ENCODE measurements around the gene PRR35. TPM values are rescaled to one million over a fixed set of nuclear protein-coding genes. Genes with fewer than 3 reads are reported as not detected.

Gene PRR35
- total RNA-seq (not detected), polyA plus RNA-seq (ENCODE audit: insufficient read length in 6 of 6) (under 1 TPM in 1 of 6 donors, not detected in 5; 0.06 TPM)
- long read RNA-seq, donor 1, result 0 reads
- long read RNA-seq, donor 2, result 0 reads
- long read RNA-seq, donor 3, result 0 reads
- long read RNA-seq, donor 4, result 0 reads
- long read RNA-seq, donor 5, result 0 reads
- long read RNA-seq, donor 6, result 0 reads
- long read RNA-seq, donor 7, result 0 reads
- long read RNA-seq, donor 8, result 0 reads
- long read RNA-seq, donor 9, result 0 reads
- long read RNA-seq, donor 10, result 0 reads
- long read RNA-seq, donor 11, result 0 reads
- long read RNA-seq, donor 12, result 0 reads

DNA sequence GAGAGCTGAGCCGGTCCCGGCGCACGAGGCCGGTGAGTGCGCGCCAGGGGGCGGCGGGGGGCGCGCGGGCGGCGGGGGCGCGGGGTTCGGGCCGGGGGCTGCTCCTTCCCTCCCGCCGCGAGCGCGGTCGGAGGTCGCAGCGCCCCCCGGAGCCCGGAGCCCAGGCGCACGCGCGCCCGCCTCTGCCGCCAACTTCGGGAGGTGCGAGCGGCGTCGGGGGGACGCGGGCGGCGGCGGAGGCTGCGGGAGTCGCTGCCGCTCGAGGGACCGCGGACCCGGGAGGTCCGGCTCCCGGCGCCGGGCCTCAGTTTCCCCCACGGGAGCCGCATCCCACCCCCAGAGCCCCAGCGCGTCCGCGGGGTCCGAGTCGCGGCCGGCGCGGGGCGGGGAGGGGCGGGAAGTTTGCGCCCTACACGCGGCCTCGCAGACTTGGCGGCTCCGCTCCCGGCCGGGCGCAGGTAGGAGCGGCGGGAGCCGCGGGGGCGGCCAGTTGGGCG lies at the start of gene PRR35:
TSS of gene PRR35 (plus strand) at position 191 of the 497 bp plus-strand sequence. CDS start 2,901 bp downstream, outside the sequence.
- Histone ChIP-seq H3K27ac (no peak within 1 kb of the TSS), H3K9me3 (no peaks in the 10 kb centered on the region), H3K4me1 (peaks cover 0 to 7% of the 10 kb centered on the region in 2 donors), H3K36me3 (no peaks in the 10 kb centered on the region), H3K4me3 (no peak within 1 kb of the TSS), H3K27me3 (peaks cover 32 to 71% of the 10 kb centered on the region in 2 donors)
- no peak for TF ChIP-seq CTCF (IDR thresholded peaks at IDR 0.05)
- intact Hi-C loops (cut with DNase I), result no loop called here
- no peak for ATAC-seq
- no peak for DNase-seq

- no peak for ATAC-seq
- H3K27ac ChIP-seq, result no peak overlapping the region
- no peak for DNase-seq
- no peaks in the 10 kb centered on the region for H3K4me1 ChIP-seq
- no peak overlapping the region for H3K4me3 ChIP-seq
- H3K27me3 ChIP-seq, result no peaks in the 10 kb centered on the region
- intact Hi-C loops (cut with DNase I), result no loop called here
- H3K9me3 ChIP-seq, result no peaks in the 10 kb centered on the region
- H3K36me3 ChIP-seq, result peaks cover 0 to 26% of the 10 kb centered on the region in 2 donors
- no peak for TF ChIP-seq CTCF (IDR thresholded peaks at IDR 0.05)
These were observed 47.4 kb upstream of the PRR35 start for GRCh38 chr16:512802-513201.

- no peaks in the 10 kb centered on the region for H3K4me1 ChIP-seq
- H3K36me3 ChIP-seq, result peaks cover 0 to 28% of the 10 kb centered on the region in 2 donors
- intact Hi-C loops (cut with DNase I), result no loop called here
- H3K9me3 ChIP-seq, result no peaks in the 10 kb centered on the region
- H3K27me3 ChIP-seq, result no peaks in the 10 kb centered on the region
- H3K4me3 ChIP-seq, result no peak overlapping the region
- H3K27ac ChIP-seq, result no peak overlapping the region
- DNase-seq (no peak), ATAC-seq (no peak)
- no peak for TF ChIP-seq CTCF (IDR thresholded peaks at IDR 0.05)
These were observed 46.2 kb upstream of the PRR35 start for GRCh38 chr16:513950-514349.

DNA sequence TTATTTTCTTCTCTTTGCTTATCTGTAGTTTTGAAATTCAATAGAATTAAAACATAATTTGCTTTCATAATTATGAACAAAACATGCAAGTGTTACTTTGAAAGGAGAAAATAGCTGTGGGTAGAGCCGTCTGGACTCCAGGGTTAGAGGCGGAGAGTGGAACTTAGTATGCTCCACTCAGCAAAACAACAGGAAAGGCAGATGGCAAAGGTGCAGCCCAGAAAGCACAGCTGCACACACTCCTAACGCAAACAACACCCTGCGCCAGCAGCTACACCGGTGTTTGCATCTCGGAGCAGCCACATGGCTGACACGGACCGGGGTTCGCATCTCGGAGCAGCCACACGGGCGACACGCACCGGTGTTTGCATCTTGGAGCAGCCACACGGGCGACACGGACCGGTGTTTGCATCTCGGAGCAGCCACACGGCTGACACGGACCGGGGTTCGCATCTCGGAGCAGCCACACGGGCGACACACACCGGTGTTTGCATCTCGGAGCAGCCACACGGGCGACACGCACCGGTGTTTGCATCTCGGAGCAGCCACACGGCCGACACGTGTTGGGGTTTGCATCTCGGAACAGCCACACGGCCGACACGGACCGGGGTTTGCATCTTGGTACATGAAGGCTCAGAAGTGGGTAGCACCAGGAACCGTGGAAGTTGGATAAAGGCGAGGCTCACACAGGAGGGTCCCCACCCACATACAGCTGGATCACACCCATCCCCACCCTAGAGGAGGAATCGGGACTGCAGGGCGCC lies 44.8 kb upstream of the PRR35 start:
- no peak for TF ChIP-seq CTCF (IDR thresholded peaks at IDR 0.05)
- Histone ChIP-seq H3K4me3 (no peak overlapping the region), H3K9me3 (no peaks in the 10 kb centered on the region), H3K27ac (no peak overlapping the region), H3K27me3 (no peaks in the 10 kb centered on the region), H3K4me1 (no peaks in the 10 kb centered on the region), H3K36me3 (peaks cover 0 to 38% of the 10 kb centered on the region in 2 donors)
- intact Hi-C loops (cut with DNase I), result no loop called here
- ATAC-seq, result no peak
- DNase-seq, result no peak

DNA sequence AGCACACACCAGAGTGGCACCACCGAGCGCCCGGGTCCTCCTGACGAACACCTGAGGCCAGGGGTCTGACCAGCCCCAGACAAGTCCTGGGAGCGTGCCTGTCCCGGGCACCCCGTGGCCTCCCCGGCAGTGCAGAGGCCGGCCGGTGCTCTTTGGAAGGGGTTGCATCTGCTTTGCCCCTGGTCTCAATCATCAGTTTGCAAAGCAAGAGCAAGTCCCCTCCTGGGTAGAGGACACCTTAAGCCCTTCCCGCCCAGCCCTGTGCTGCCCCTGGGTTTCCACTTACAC lies 44.3 kb upstream of the PRR35 start:
- no peak overlapping the region for H3K27ac ChIP-seq
- no peak for TF ChIP-seq CTCF (IDR thresholded peaks at IDR 0.05)
- intact Hi-C loops (cut with DNase I), result no loop called here
- no peaks in the 10 kb centered on the region for H3K9me3 ChIP-seq
- no peaks in the 10 kb centered on the region for H3K4me1 ChIP-seq
- H3K4me3 ChIP-seq, result no peak overlapping the region
- DNase-seq, result no peak
- no peaks in the 10 kb centered on the region for H3K27me3 ChIP-seq
- no peak for ATAC-seq
- H3K36me3 ChIP-seq, result peaks cover 0 to 44% of the 10 kb centered on the region in 2 donors
